Fibroblast of skin of left biceps (primary cell): ENCODE measurements around the gene ALOX15.
"Not testable (repeated sequence)": the region's sequence is repeated elsewhere in the genome, so short reads cannot be mapped to it uniquely, and the experiment has no call there.

Experiments
- DNase-seq, 2 experiments: peaks; one replicate each; pipeline ENCODE4 v3.0.0-alpha.2; 2013; ENCODE audit warnings: low read depth in 2 of 2

The ALOX15 gene

DNA sequence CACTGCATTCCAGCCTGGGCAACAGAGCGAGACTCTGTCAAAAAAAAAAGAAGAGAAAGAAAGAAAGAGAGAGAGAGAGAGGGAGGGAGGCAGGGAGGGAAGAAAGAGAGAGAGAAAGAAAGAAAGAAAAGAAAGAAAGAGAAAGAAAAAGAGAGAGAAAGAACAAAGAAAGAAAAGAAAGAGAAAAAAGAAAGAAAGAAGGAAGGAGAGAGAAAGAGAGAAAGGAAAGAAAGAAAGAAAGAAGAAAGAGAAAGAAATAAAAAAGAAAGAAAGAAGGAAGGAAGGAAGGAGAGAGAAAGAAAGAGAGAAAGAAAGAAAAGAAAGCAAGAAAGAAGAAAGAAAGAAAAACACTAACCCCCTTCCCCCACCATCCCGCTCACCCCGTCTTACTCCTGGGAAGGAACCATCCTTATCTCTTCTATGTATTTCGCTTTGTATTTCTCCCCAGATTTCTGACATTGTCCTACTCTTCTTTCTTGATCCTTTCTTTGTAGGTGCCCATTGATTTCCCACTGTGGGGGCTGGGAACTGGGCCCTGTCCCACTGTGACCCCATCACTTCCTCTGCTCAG, 20.9 kb downstream of the ALOX15 start:
- no peak for DNase-seq

- DNase-seq = no peak
Observed at GRCh38 chr17:4617590-4618351, 23.7 kb downstream of the ALOX15 start.

DNA sequence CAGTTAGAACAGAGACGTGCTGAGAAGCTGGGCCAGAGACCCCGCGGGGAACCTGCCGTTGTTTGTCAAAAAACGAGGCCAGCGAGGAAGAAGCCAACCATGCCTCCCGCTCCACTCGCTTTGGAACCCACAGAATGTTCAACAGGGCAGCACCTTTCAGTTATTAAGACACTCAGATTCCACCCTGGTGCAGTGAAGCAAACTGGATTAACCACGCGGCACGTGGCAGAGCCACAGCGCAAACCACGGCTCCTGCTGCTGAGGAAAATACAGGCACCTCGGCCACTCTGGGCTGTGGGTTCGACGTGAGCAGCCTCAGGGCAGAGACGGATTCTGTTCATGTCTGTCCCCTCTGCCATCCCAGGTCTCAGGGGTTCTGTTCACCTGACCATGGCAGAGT, 24.4 kb downstream of the ALOX15 start:
- DNase-seq = no peak

- DNase-seq = no peak
Observed at GRCh38 chr17:4616476-4616875, 25.0 kb downstream of the ALOX15 start.

GRCh38 chr17:4610656-4611055, 30.8 kb downstream of the ALOX15 start:
- no peak for DNase-seq

DNA sequence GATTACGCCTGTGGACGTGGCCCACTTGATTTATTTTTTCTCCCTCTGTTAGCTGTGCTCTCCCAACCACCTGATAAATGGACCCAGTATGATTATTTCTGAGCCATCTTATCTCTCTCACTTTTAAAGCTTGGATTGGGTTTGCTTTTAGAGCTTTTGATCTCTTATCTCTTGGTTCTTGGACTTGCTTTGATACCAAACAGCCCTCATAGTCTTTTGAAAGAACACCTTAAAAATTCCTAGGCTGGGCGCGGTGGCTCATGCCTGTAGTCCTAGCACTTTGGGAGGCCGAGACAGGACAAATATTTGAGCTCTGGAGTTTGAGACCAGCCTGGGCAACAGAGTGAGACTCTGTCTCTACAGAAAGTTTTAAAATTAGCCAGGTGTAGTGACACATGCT, 31.3 kb downstream of the ALOX15 start:
- DNase-seq = no peak

GRCh38 chr17:4609761-4610160, 31.7 kb downstream of the ALOX15 start:
- no peak for DNase-seq

GRCh38 chr17:4607773-4608187, 33.7 kb downstream of the ALOX15 start:
- DNase-seq = peak; percentile 16 to 22

DNA sequence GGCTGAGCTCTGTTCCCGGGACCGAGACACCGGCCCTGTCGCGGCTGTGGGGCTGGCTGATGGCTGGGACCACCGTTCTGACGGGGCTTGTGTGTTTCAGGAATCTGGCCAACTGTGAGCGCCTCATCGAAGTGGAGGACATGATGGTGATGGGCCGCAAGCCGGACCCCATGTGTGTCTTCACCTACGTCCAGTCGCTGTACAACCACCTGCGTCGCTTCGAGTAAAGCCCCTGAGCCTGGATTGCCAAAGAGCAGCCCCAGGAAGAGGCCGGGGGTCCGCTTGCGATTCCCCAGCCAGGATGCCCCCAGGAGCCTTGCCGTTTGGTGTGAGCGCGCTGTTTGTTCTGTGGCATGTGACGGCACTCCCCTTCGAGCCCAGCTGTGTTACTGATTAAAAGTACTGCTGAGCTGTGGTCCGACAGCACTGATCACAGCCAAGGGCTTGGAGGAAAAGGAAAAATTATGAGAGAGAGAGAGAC, 34.2 kb downstream of the ALOX15 start:
- no peak for DNase-seq

- DNase-seq = no peak
Observed at GRCh38 chr17:4605826-4606225, 35.7 kb downstream of the ALOX15 start.

GRCh38 chr17:4604736-4605135, 36.7 kb downstream of the ALOX15 start:
- not testable (repeated sequence) for DNase-seq

DNA sequence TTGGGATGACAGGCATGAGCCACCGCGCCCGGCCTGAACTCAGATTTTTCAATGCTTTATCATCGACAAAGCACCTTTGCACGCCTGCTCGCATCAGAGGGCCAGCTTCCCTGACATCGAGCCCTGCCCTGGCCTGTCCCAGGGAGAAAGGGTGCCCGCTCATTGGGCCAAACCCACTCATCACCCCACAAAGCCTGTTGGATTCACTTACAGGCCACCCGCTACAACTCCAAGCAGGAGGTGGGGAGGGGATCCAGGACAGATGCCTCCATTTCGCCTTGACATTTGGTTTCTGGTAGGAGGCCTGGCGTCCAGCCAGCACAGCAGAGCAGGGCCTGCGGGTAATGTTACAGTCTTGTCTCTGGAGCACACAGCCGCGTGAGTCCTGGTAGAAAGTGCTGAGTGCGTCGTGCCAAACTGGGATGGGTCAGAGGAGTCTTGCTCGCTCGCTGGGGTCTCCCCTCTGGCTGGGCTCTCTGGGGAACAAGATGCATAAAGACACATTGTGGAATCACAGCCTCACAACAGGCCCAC, 37.3 kb downstream of the ALOX15 start:
- peak; percentile 53 to 56 for DNase-seq

- no peak for DNase-seq
Observed at GRCh38 chr17:4602041-4602440, 39.4 kb downstream of the ALOX15 start.

GRCh38 chr17:4601326-4601725, 40.2 kb downstream of the ALOX15 start:
- no peak for DNase-seq

DNA sequence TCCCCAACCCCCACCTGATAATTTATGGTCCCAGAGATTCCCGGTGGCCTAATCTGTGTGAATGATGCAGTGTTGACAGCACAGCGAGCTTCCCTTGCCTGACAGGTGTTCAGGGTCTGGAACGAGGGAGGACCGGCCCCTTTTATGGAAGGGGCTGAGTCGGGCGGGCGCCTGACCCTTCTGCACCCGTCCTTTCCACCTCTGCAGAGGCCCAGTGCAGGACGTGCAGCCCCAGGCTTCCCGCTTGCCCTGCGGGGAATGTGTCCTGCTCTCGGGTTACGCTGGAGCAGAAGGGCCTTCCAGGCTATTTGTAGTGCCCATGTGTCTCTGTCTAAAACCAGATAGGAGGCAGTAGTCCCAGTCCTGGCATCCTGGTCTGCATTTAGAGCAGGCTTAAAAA, 40.9 kb downstream of the ALOX15 start:
- no peak for DNase-seq

GRCh38 chr17:4599505-4600281, 41.8 kb downstream of the ALOX15 start:
- peak; percentile 50 to 51 for DNase-seq

DNA sequence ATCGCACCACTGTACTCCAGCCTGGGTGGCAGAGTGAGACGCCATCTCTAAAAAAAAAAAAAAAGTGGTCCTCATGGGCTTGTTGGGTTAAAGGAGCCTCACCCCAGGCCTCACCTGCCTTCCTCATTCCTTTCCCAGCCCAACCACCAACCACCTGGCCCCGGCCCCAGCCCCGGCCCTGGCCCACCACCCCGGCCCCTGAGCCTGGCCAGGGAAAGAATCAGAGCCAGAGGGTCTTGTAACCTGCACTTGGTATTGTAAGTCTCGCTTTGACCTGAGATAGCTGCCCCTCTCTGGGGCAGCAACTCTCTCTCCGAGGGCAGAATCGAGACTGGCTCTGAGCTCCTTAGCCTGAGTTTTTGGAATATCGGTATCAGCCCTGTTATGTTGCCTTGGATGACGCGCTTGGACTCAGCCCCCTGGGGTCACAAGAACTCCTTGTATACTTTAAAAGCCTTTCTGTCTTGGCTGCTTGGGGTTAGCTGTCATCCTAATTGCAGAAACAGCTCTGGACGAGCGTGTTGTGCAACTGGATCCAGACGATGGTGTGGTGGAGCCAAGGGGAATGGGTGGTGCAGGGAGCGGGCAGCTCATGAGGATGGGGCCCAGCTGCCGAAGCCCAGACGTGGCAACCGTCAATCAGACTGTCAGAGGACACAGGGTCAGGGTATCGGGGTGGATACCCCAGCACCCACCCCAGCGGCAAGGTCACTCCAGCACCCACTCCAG, 42.5 kb downstream of the ALOX15 start:
- DNase-seq = peak; percentile 12 to 26

DNA sequence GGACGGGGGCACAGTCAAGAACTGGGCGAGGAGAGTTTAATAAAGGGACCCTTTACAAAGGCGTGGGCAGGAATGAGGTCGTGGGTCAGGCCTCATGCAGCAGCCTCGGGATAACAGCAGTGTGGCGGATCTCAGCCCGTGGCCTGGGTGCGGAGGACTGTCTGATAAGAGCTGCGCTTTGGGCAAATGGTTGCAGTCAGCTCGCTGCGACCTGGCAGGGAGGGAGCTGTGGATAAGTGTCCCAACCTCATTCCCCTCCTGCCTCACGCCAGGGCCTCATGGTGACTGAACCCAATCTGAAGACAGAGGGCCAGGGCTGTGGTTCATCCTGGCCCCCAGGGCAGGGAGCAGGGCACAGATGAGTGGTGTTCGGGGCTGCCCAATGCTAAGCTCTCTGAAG, 43.5 kb downstream of the ALOX15 start:
- no peak for DNase-seq

GRCh38 chr17:4596636-4597380, 44.7 kb downstream of the ALOX15 start:
- no peak for DNase-seq

- DNase-seq = not testable (repeated sequence)
Observed at GRCh38 chr17:4595685-4596342, 45.7 kb downstream of the ALOX15 start.
